ENCODE data around the gene MSX2. TPM values are rescaled to one million over a fixed set of nuclear protein-coding genes. Genes with fewer than 3 reads are reported as not detected.

Gene MSX2
- total and polyA plus RNA-seq, 2 experiments from 2014 or later: 0.17 to 0.47 TPM

- H3K4me1 ChIP-seq (ENCODE audit: insufficient read depth): no peaks in the 10 kb centered on the region
- H3K4me1 Mint-ChIP-seq: no peaks in the 10 kb centered on the region
- H3K36me3 Mint-ChIP-seq (ENCODE audit: low read depth): no peaks in the 10 kb centered on the region
- no peak overlapping the region for H3K4me2 ChIP-seq
- DNase-seq (ENCODE audit: low spot score): no peak
- no peak for TF ChIP-seq ZNF114 (CRISPR knock-in tag; IDR thresholded peaks at IDR 0.05)
- TF ChIP-seq JUNB (IDR thresholded peaks at IDR 0.05; ENCODE audit: unreplicated experiment): no peak
- TF ChIP-seq, protein P1, sequence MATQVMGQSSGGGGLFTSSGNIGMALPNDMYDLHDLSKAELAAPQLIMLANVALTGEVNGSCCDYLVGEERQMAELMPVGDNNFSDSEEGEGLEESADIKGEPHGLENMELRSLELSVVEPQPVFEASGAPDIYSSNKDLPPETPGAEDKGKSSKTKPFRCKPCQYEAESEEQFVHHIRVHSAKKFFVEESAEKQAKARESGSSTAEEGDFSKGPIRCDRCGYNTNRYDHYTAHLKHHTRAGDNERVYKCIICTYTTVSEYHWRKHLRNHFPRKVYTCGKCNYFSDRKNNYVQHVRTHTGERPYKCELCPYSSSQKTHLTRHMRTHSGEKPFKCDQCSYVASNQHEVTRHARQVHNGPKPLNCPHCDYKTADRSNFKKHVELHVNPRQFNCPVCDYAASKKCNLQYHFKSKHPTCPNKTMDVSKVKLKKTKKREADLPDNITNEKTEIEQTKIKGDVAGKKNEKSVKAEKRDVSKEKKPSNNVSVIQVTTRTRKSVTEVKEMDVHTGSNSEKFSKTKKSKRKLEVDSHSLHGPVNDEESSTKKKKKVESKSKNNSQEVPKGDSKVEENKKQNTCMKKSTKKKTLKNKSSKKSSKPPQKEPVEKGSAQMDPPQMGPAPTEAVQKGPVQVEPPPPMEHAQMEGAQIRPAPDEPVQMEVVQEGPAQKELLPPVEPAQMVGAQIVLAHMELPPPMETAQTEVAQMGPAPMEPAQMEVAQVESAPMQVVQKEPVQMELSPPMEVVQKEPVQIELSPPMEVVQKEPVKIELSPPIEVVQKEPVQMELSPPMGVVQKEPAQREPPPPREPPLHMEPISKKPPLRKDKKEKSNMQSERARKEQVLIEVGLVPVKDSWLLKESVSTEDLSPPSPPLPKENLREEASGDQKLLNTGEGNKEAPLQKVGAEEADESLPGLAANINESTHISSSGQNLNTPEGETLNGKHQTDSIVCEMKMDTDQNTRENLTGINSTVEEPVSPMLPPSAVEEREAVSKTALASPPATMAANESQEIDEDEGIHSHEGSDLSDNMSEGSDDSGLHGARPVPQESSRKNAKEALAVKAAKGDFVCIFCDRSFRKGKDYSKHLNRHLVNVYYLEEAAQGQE (IDR thresholded peaks at IDR 0.05; ENCODE audit: unreplicated experiment): no peak
- no peak for TF ChIP-seq CTCF (conservative IDR thresholded peaks at IDR 0.05; ENCODE audit: low read depth in 2 of 2)
- TF ChIP-seq EZH2phosphoT487 (IDR thresholded peaks at IDR 0.05; ENCODE audit: unreplicated experiment): no peak
- TF ChIP-seq ZNF462 (CRISPR knock-in tag; IDR thresholded peaks at IDR 0.05): no peak
- TF ChIP-seq STAT1 (IDR thresholded peaks at IDR 0.05; ENCODE audit: unreplicated experiment): no peak
- no peak for TF ChIP-seq NANOG (IDR thresholded peaks at IDR 0.05; ENCODE audit: borderline replicate concordance)
- no peak for TF ChIP-seq POLR2AphosphoS5 (IDR thresholded peaks at IDR 0.05; ENCODE audit: low read depth)
- TF ChIP-seq EZH2 (IDR thresholded peaks at IDR 0.05; ENCODE audit: low read depth, unreplicated experiment): no peak
- TF ChIP-seq ZNF331 (CRISPR knock-in tag; IDR thresholded peaks at IDR 0.05; ENCODE audit: low read depth): no peak
- TF ChIP-seq CREB1 (CRISPR knock-in tag; IDR thresholded peaks at IDR 0.05; ENCODE audit: low read depth): no peak
- TF ChIP-seq, protein P2, sequence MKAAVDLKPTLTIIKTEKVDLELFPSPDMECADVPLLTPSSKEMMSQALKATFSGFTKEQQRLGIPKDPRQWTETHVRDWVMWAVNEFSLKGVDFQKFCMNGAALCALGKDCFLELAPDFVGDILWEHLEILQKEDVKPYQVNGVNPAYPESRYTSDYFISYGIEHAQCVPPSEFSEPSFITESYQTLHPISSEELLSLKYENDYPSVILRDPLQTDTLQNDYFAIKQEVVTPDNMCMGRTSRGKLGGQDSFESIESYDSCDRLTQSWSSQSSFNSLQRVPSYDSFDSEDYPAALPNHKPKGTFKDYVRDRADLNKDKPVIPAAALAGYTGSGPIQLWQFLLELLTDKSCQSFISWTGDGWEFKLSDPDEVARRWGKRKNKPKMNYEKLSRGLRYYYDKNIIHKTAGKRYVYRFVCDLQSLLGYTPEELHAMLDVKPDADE (IDR thresholded peaks at IDR 0.05): no peak
- H2AFZ ChIP-seq: no peak overlapping the region
- no peaks in the 10 kb centered on the region for H3K36me3 ChIP-seq (ENCODE audit: insufficient read depth)
- H3K27me3 Mint-ChIP-seq (ENCODE audit: insufficient read depth, low read depth, poor library complexity): no peaks in the 10 kb centered on the region
- no peaks in the 10 kb centered on the region for H3K9me3 Mint-ChIP-seq
- no peak overlapping the region for H3K4me3 ChIP-seq
- H3K27me3 ChIP-seq (ENCODE audit: insufficient read depth): peaks cover 5% of the 10 kb centered on the region; the same call in 1 of the 2 replicates
- H3K79me2 ChIP-seq (replicated peaks; ENCODE audit: insufficient read depth): no peaks in the 10 kb centered on the region
- H3K27ac Mint-ChIP-seq: no peak overlapping the region
- H3F3A ChIP-seq (replicated peaks; ENCODE audit: low read depth): no peaks in the 10 kb centered on the region
- H3K9me2 ChIP-seq (ENCODE audit: insufficient read depth): no peaks in the 10 kb centered on the region
- ATAC-seq: no peak
- no peaks in the 10 kb centered on the region for H4K20me1 ChIP-seq (replicated peaks; ENCODE audit: insufficient read depth)
- no peak overlapping the region for H3K4me3 Mint-ChIP-seq
- H3K27ac ChIP-seq (ENCODE audit: low read depth): no peak overlapping the region
Observed at GRCh38 chr5:174759091-174759490, 34.7 kb downstream of the MSX2 start.
